ENCODE measurements around the gene GLB1L2.

GLB1L2 gene

GRCh38 chr11:134288486-134288885 lies 43.3 kb upstream of the GLB1L2 start:
- Histone ChIP-seq H4K5ac (ENCODE audit: low read length) (no peak overlapping the region), H2BK15ac (replicated peaks; ENCODE audit: low read depth) (no peak overlapping the region), H3K79me2 (ENCODE audit: control insufficient read depth, insufficient read depth, low read length) (no peaks in the 10 kb centered on the region), H3K36me3 (ENCODE audit: control insufficient read depth, insufficient read depth, low read length) (no peaks in the 10 kb centered on the region), H2AK5ac (ENCODE audit: low read length) (no peak overlapping the region), H3K27ac (ENCODE audit: low read depth, low read length) (no peak overlapping the region), H3K18ac (ENCODE audit: low read length) (no peak overlapping the region), H3K4me2 (ENCODE audit: low read length) (no peak overlapping the region), H3K9ac (ENCODE audit: low read length) (no peak overlapping the region), H3K4me1 (ENCODE audit: control insufficient read depth, low read depth, low read length) (peaks cover 3% of the 10 kb centered on the region), H3K4me3 (ENCODE audit: low read length) (no peak overlapping the region), H4K8ac (ENCODE audit: low read depth, low read length) (no peak overlapping the region), H3K23ac (ENCODE audit: low read length) (no peak overlapping the region), H3K4ac (ENCODE audit: low read depth, low read length) (no peak overlapping the region), H3K56ac (ENCODE audit: low read length) (no peak overlapping the region), H3K79me1 (ENCODE audit: low read length) (no peaks in the 10 kb centered on the region), H2BK120ac (ENCODE audit: low read depth, low read length) (no peak overlapping the region), H2BK5ac (ENCODE audit: low read length) (no peak overlapping the region), H3K27me3 (ENCODE audit: insufficient read depth, low read length, poor library complexity) (no peaks in the 10 kb centered on the region)
- no CpG with 5 or more reads among the region's 13 CpGs for WGBS (ENCODE audit: extremely low coverage, insufficient coverage, low lambda C conversion rate)
- no peak for DNase-seq

DNA sequence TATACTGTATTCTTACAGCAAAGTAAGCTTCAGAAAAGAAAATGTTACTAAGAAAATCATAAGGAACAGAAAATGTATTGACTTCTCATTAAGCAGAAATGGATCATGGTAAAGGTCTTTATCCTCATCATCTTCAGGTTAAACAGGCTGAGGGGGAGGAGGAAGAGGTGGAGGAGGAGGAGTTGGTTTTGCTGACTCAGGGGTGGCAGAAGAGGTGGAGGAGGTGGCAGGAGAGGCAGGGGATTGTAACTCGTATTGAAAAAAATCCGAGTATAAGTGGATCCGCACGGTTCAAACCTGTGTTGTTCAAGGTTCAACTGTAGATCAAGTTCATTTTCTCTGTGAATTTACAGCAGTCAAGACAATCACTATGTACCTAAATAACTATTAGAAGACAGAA lies 42.6 kb upstream of the GLB1L2 start:
- no peak overlapping the region for H3K4me3 ChIP-seq (ENCODE audit: low read length)
- H3K56ac ChIP-seq (ENCODE audit: low read length) = no peak overlapping the region
- no peak overlapping the region for H4K5ac ChIP-seq (ENCODE audit: low read length)
- no peak overlapping the region for H3K4ac ChIP-seq (ENCODE audit: low read depth, low read length)
- no peak overlapping the region for H3K4me2 ChIP-seq (ENCODE audit: low read length)
- H3K4me1 ChIP-seq (ENCODE audit: control insufficient read depth, low read depth, low read length) = peaks cover 3% of the 10 kb centered on the region
- no peak overlapping the region for H2BK5ac ChIP-seq (ENCODE audit: low read length)
- no peaks in the 10 kb centered on the region for H3K79me1 ChIP-seq (ENCODE audit: low read length)
- DNase-seq = no peak
- no peak overlapping the region for H3K27ac ChIP-seq (ENCODE audit: low read depth, low read length)
- no peak overlapping the region for H3K9ac ChIP-seq (ENCODE audit: low read length)
- H2AK5ac ChIP-seq (ENCODE audit: low read length) = no peak overlapping the region
- no peak overlapping the region for H2BK120ac ChIP-seq (ENCODE audit: low read depth, low read length)
- H3K27me3 ChIP-seq (ENCODE audit: insufficient read depth, low read length, poor library complexity) = no peaks in the 10 kb centered on the region
- WGBS (ENCODE audit: extremely low coverage, insufficient coverage, low lambda C conversion rate) = no CpG with 5 or more reads among the region's 4 CpGs
- no peak overlapping the region for H3K18ac ChIP-seq (ENCODE audit: low read length)
- no peaks in the 10 kb centered on the region for H3K79me2 ChIP-seq (ENCODE audit: control insufficient read depth, insufficient read depth, low read length)
- no peaks in the 10 kb centered on the region for H3K36me3 ChIP-seq (ENCODE audit: control insufficient read depth, insufficient read depth, low read length)
- no peak overlapping the region for H3K23ac ChIP-seq (ENCODE audit: low read length)
- H4K8ac ChIP-seq (ENCODE audit: low read depth, low read length) = no peak overlapping the region
- no peak overlapping the region for H2BK15ac ChIP-seq (replicated peaks; ENCODE audit: low read depth)

DNA sequence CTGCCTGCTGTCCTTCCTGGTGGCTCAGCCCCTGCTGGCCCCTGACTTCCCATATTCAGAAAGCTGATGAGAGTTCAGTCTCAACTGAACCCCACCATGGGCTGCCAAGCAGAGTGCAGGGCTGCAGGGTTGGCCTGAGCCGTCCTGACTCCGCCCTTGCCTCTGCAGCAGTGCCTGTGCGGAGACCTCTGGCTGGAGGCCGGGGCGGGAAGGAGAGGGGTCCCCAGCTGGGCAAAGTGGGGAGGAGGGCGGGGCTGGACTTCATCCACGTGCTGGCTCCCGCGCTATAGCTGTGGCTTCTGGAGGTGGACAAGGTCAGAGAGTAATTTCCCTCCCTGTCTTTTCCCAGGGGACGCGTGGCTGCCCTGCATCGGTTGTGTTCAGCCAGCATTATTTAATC lies 42.0 kb upstream of the GLB1L2 start:
- no peak overlapping the region for H3K4ac ChIP-seq (ENCODE audit: low read depth, low read length)
- H3K27ac ChIP-seq (ENCODE audit: low read depth, low read length) = no peak overlapping the region
- no CpG with 5 or more reads among the region's 12 CpGs for WGBS (ENCODE audit: extremely low coverage, insufficient coverage, low lambda C conversion rate)
- no peak overlapping the region for H4K8ac ChIP-seq (ENCODE audit: low read depth, low read length)
- H2BK15ac ChIP-seq (replicated peaks; ENCODE audit: low read depth) = no peak overlapping the region
- H3K79me1 ChIP-seq (ENCODE audit: low read length) = no peaks in the 10 kb centered on the region
- H2AK5ac ChIP-seq (ENCODE audit: low read length) = no peak overlapping the region
- H3K79me2 ChIP-seq (ENCODE audit: control insufficient read depth, insufficient read depth, low read length) = no peaks in the 10 kb centered on the region
- no peak overlapping the region for H2BK120ac ChIP-seq (ENCODE audit: low read depth, low read length)
- no peak for DNase-seq
- H3K18ac ChIP-seq (ENCODE audit: low read length) = no peak overlapping the region
- H3K27me3 ChIP-seq (ENCODE audit: insufficient read depth, low read length, poor library complexity) = no peaks in the 10 kb centered on the region
- no peak overlapping the region for H3K4me2 ChIP-seq (ENCODE audit: low read length)
- H3K4me3 ChIP-seq (ENCODE audit: low read length) = no peak overlapping the region
- H3K23ac ChIP-seq (ENCODE audit: low read length) = no peak overlapping the region
- H3K36me3 ChIP-seq (ENCODE audit: control insufficient read depth, insufficient read depth, low read length) = no peaks in the 10 kb centered on the region
- H4K5ac ChIP-seq (ENCODE audit: low read length) = no peak overlapping the region
- H2BK5ac ChIP-seq (ENCODE audit: low read length) = no peak overlapping the region
- no peak overlapping the region for H3K9ac ChIP-seq (ENCODE audit: low read length)
- peaks cover 3% of the 10 kb centered on the region for H3K4me1 ChIP-seq (ENCODE audit: control insufficient read depth, low read depth, low read length)
- peak overlapping the region; percentile 60 for H3K56ac ChIP-seq (ENCODE audit: low read length)

DNA sequence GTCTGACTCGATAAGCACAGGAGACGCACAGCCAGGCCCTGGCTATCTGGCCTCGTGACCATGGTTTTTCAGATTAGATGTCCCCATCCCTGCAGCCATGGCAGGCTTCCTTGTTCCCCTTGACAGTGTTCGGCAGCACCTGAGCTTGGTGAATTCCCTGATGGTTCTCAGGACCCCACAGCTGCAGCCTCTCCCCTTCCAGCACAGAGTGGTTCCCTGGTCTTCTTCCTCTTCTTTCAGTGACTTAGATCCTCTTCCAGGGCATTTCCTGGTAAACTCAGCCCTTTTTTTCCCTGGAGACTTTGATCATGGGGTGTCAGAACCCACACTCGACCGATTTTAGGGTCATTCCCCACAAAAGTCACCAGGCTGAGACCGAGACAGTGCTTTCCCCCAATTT lies 41.1 kb upstream of the GLB1L2 start:
- no peak overlapping the region for H3K9ac ChIP-seq (ENCODE audit: low read length)
- H3K23ac ChIP-seq (ENCODE audit: low read length) = no peak overlapping the region
- no peaks in the 10 kb centered on the region for H3K36me3 ChIP-seq (ENCODE audit: control insufficient read depth, insufficient read depth, low read length)
- no peak overlapping the region for H3K27ac ChIP-seq (ENCODE audit: low read depth, low read length)
- H4K8ac ChIP-seq (ENCODE audit: low read depth, low read length) = no peak overlapping the region
- no peak overlapping the region for H3K18ac ChIP-seq (ENCODE audit: low read length)
- H3K27me3 ChIP-seq (ENCODE audit: insufficient read depth, low read length, poor library complexity) = no peaks in the 10 kb centered on the region
- no peaks in the 10 kb centered on the region for H3K79me1 ChIP-seq (ENCODE audit: low read length)
- H2BK5ac ChIP-seq (ENCODE audit: low read length) = no peak overlapping the region
- H3K4me3 ChIP-seq (ENCODE audit: low read length) = no peak overlapping the region
- no peak for DNase-seq
- H3K79me2 ChIP-seq (ENCODE audit: control insufficient read depth, insufficient read depth, low read length) = no peaks in the 10 kb centered on the region
- H3K4ac ChIP-seq (ENCODE audit: low read depth, low read length) = no peak overlapping the region
- H3K56ac ChIP-seq (ENCODE audit: low read length) = no peak overlapping the region
- no peak overlapping the region for H4K5ac ChIP-seq (ENCODE audit: low read length)
- H3K4me2 ChIP-seq (ENCODE audit: low read length) = no peak overlapping the region
- no peak overlapping the region for H2AK5ac ChIP-seq (ENCODE audit: low read length)
- peaks cover 3% of the 10 kb centered on the region for H3K4me1 ChIP-seq (ENCODE audit: control insufficient read depth, low read depth, low read length)
- no peak overlapping the region for H2BK15ac ChIP-seq (replicated peaks; ENCODE audit: low read depth)
- no CpG with 5 or more reads among the region's 7 CpGs for whole genome bisulfite sequencing (ENCODE audit: extremely low coverage, insufficient coverage, low lambda C conversion rate)
- no peak overlapping the region for H2BK120ac ChIP-seq (ENCODE audit: low read depth, low read length)

DNA sequence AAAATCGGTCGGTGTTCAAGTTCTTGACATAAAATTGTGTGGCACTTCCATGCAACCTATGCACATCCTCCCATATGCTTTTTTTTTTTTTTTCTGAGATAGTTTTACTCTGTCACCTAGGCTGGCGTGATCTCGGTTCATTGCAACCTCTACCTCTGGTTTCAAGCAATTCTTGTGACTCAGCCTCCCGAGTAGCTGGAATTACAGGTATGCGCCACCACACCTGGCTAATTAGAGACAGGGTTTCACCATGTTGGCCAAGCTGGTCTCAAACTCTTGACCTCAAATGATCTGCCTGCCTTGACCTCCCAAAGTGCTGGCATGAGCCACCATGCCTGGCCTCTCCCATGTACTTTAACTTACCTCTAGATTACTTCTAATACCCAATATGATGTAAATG lies 40.6 kb upstream of the GLB1L2 start:
- no peak for DNase-seq
- no peak overlapping the region for H4K5ac ChIP-seq (ENCODE audit: low read length)
- H3K27ac ChIP-seq (ENCODE audit: low read depth, low read length) = no peak overlapping the region
- no peak overlapping the region for H3K18ac ChIP-seq (ENCODE audit: low read length)
- no peak overlapping the region for H3K9ac ChIP-seq (ENCODE audit: low read length)
- WGBS (ENCODE audit: extremely low coverage, insufficient coverage, low lambda C conversion rate) = no CpG with 5 or more reads among the region's 6 CpGs
- H3K23ac ChIP-seq (ENCODE audit: low read length) = no peak overlapping the region
- no peaks in the 10 kb centered on the region for H3K79me1 ChIP-seq (ENCODE audit: low read length)
- H3K4me3 ChIP-seq (ENCODE audit: low read length) = no peak overlapping the region
- no peak overlapping the region for H2AK5ac ChIP-seq (ENCODE audit: low read length)
- H2BK120ac ChIP-seq (ENCODE audit: low read depth, low read length) = no peak overlapping the region
- H2BK5ac ChIP-seq (ENCODE audit: low read length) = no peak overlapping the region
- no peak overlapping the region for H3K4me2 ChIP-seq (ENCODE audit: low read length)
- no peak overlapping the region for H3K4ac ChIP-seq (ENCODE audit: low read depth, low read length)
- no peak overlapping the region for H4K8ac ChIP-seq (ENCODE audit: low read depth, low read length)
- no peaks in the 10 kb centered on the region for H3K27me3 ChIP-seq (ENCODE audit: insufficient read depth, low read length, poor library complexity)
- H2BK15ac ChIP-seq (replicated peaks; ENCODE audit: low read depth) = no peak overlapping the region
- no peaks in the 10 kb centered on the region for H3K79me2 ChIP-seq (ENCODE audit: control insufficient read depth, insufficient read depth, low read length)
- peaks cover 3% of the 10 kb centered on the region for H3K4me1 ChIP-seq (ENCODE audit: control insufficient read depth, low read depth, low read length)
- no peak overlapping the region for H3K56ac ChIP-seq (ENCODE audit: low read length)
- no peaks in the 10 kb centered on the region for H3K36me3 ChIP-seq (ENCODE audit: control insufficient read depth, insufficient read depth, low read length)

GRCh38 chr11:134292661-134293060 lies 39.1 kb upstream of the GLB1L2 start:
- Histone ChIP-seq H3K9ac (ENCODE audit: low read length) (no peak overlapping the region), H3K4ac (ENCODE audit: low read depth, low read length) (no peak overlapping the region), H3K4me3 (ENCODE audit: low read length) (no peak overlapping the region), H3K4me2 (ENCODE audit: low read length) (no peak overlapping the region), H3K4me1 (ENCODE audit: control insufficient read depth, low read depth, low read length) (peaks cover 3% of the 10 kb centered on the region), H3K79me1 (ENCODE audit: low read length) (no peaks in the 10 kb centered on the region), H2BK5ac (ENCODE audit: low read length) (no peak overlapping the region), H3K56ac (ENCODE audit: low read length) (no peak overlapping the region), H3K18ac (ENCODE audit: low read length) (no peak overlapping the region), H3K79me2 (ENCODE audit: control insufficient read depth, insufficient read depth, low read length) (no peaks in the 10 kb centered on the region), H4K8ac (ENCODE audit: low read depth, low read length) (no peak overlapping the region), H2BK15ac (replicated peaks; ENCODE audit: low read depth) (no peak overlapping the region), H3K36me3 (ENCODE audit: control insufficient read depth, insufficient read depth, low read length) (no peaks in the 10 kb centered on the region), H2AK5ac (ENCODE audit: low read length) (no peak overlapping the region), H3K27ac (ENCODE audit: low read depth, low read length) (no peak overlapping the region), H4K5ac (ENCODE audit: low read length) (no peak overlapping the region), H3K27me3 (ENCODE audit: insufficient read depth, low read length, poor library complexity) (no peaks in the 10 kb centered on the region), H2BK120ac (ENCODE audit: low read depth, low read length) (no peak overlapping the region), H3K23ac (ENCODE audit: low read length) (no peak overlapping the region)
- WGBS (ENCODE audit: extremely low coverage, insufficient coverage, low lambda C conversion rate) = no CpG with 5 or more reads among the region's 15 CpGs
- no peak for DNase-seq
